Measurements from ENCODE around the gene SOCS6.

GRCh38 chr18:70279470-70279869, 9.4 kb upstream of the SOCS6 start:
- TF ChIP-seq EZH2phosphoT487 (IDR thresholded peaks at IDR 0.05; ENCODE audit: borderline replicate concordance, low read depth) (no peak), CTCF (IDR thresholded peaks at IDR 0.05) (no peak)
- TF ChIP-seq, protein P1, sequence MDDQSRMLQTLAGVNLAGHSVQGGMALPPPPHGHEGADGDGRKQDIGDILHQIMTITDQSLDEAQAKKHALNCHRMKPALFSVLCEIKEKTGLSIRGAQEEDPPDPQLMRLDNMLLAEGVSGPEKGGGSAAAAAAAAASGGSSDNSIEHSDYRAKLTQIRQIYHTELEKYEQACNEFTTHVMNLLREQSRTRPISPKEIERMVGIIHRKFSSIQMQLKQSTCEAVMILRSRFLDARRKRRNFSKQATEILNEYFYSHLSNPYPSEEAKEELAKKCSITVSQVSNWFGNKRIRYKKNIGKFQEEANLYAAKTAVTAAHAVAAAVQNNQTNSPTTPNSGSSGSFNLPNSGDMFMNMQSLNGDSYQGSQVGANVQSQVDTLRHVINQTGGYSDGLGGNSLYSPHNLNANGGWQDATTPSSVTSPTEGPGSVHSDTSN (IDR thresholded peaks at IDR 0.05), result no peak
